Peyer's patch (tissue), 4 donors: Measurements from ENCODE around the gene MACROD2. TPM values are rescaled to one million over a fixed set of nuclear protein-coding genes. Genes with fewer than 3 reads are reported as not detected.

ENCODE experiments used
- DNase-seq, 3 donors: peaks; one replicate each; pipeline ENCODE4 v3.0.0-alpha.2; 2017 to 2019
- H3K27ac ChIP-seq, 4 donors: fragments of 200-600 bp; sonication (generic); one replicate each; pipeline ENCODE4 v1.5.1; 2016 to 2019
- H3K27me3 ChIP-seq, 2 donors: fragments of 200-600 bp; sonication (generic); one replicate each; pipeline ENCODE4 v1.5.1; 2019
- H3K36me3 ChIP-seq, 3 donors: fragments of 200-600 bp; sonication (generic); one replicate each; pipeline ENCODE4 v1.5.1; 2016 to 2019
- H3K4me1 ChIP-seq, 4 donors: fragments of 200-600 bp; sonication (generic); one replicate each; pipeline ENCODE4 v1.5.1; 2016 to 2019
- H3K4me3 ChIP-seq, 4 donors: fragments of 200-600 bp; sonication (generic); 1 replicate in 3 of 4; 2 replicates in 1 of 4; pipeline ENCODE4 v1.5.1; 2016 to 2019; ENCODE audit warnings: mild to moderate bottlenecking in 1 of 4
- H3K9me3 ChIP-seq, 4 donors: fragments of 200-600 bp; sonication (generic); one replicate each; pipeline ENCODE4 v1.5.1; 2016 to 2019; ENCODE audit warnings: mild to moderate bottlenecking in 1 of 4
- CTCF ChIP-seq, 6 experiments: fragments of 450-650 bp in 4 of 6; fragments of 200-600 bp in 2 of 6; sonication (generic) in 1 of 6; IDR thresholded peaks; one replicate each; pipeline ENCODE4 v1.5.1; 2017 to 2019; ENCODE audit warnings: antibody characterized with exemption in 6 of 6, mild to moderate bottlenecking in 3 of 6, moderate library complexity in 1 of 6
- POLR2A ChIP-seq, 2 donors: fragments of 450-650 bp; IDR thresholded peaks; one replicate each; pipeline ENCODE4 v1.5.1; 2017; ENCODE audit warnings: antibody characterized with exemption in 2 of 2, mild to moderate bottlenecking in 2 of 2, moderate library complexity in 2 of 2
- total RNA-seq, 4 donors: library from RNA; depleted of rRNA; stranded (reverse); fragments of >200 nt; gene quantifications; one replicate each; pipeline ENCODE4 v1.1.0, GENCODE V29; 2016

Gene MACROD2
- total RNA-seq, 4 donors from 2014 or later: 2.5 to 10.7 (median 6.5) TPM

GRCh38 chr20:15887387-15887786 is 1892.1 kb downstream of the MACROD2 start:
- no peak for DNase-seq
- no peak overlapping the region for H3K4me3 ChIP-seq
- H3K27ac ChIP-seq: no peak overlapping the region
- TF ChIP-seq CTCF (IDR thresholded peaks at IDR 0.05) (no peak), POLR2A (IDR thresholded peaks at IDR 0.05) (no peak)
- no peaks in the 10 kb centered on the region for H3K4me1 ChIP-seq
- no peaks in the 10 kb centered on the region for H3K9me3 ChIP-seq
- H3K36me3 ChIP-seq: no peaks in the 10 kb centered on the region
- no peaks in the 10 kb centered on the region for H3K27me3 ChIP-seq

GRCh38 chr20:15889061-15889460 is 1893.7 kb downstream of the MACROD2 start:
- H3K27me3 ChIP-seq: no peaks in the 10 kb centered on the region
- no peaks in the 10 kb centered on the region for H3K36me3 ChIP-seq
- H3K27ac ChIP-seq: no peak overlapping the region
- DNase-seq: no peak
- H3K4me1 ChIP-seq: no peaks in the 10 kb centered on the region
- no peak for TF ChIP-seq CTCF (IDR thresholded peaks at IDR 0.05)
- TF ChIP-seq POLR2A (IDR thresholded peaks at IDR 0.05): no peak
- H3K9me3 ChIP-seq: no peaks in the 10 kb centered on the region
- no peak overlapping the region for H3K4me3 ChIP-seq

GRCh38 chr20:15889514-15890256 is 1894.4 kb downstream of the MACROD2 start:
- no peaks in the 10 kb centered on the region for H3K27me3 ChIP-seq
- no peak overlapping the region for H3K27ac ChIP-seq
- no peaks in the 10 kb centered on the region for H3K36me3 ChIP-seq
- no peak for DNase-seq
- H3K9me3 ChIP-seq: no peaks in the 10 kb centered on the region
- TF ChIP-seq POLR2A (IDR thresholded peaks at IDR 0.05) (no peak), CTCF (IDR thresholded peaks at IDR 0.05) (no peak)
- H3K4me1 ChIP-seq: no peaks in the 10 kb centered on the region
- no peak overlapping the region for H3K4me3 ChIP-seq

- TF ChIP-seq POLR2A (IDR thresholded peaks at IDR 0.05) (no peak), CTCF (IDR thresholded peaks at IDR 0.05) (no peak)
- H3K9me3 ChIP-seq: no peaks in the 10 kb centered on the region
- H3K27ac ChIP-seq: no peak overlapping the region
- no peaks in the 10 kb centered on the region for H3K4me1 ChIP-seq
- H3K27me3 ChIP-seq: no peaks in the 10 kb centered on the region
- H3K36me3 ChIP-seq: no peaks in the 10 kb centered on the region
- H3K4me3 ChIP-seq: no peak overlapping the region
- DNase-seq: no peak
Observed at GRCh38 chr20:15890407-15890982, 1895.2 kb downstream of the MACROD2 start.

GRCh38 chr20:15895126-15895525 is 1899.8 kb downstream of the MACROD2 start:
- H3K4me3 ChIP-seq: no peak overlapping the region
- H3K9me3 ChIP-seq: no peaks in the 10 kb centered on the region
- H3K4me1 ChIP-seq: no peaks in the 10 kb centered on the region
- no peak for DNase-seq
- H3K27me3 ChIP-seq: no peaks in the 10 kb centered on the region
- TF ChIP-seq CTCF (IDR thresholded peaks at IDR 0.05) (no peak), POLR2A (IDR thresholded peaks at IDR 0.05) (no peak)
- H3K36me3 ChIP-seq: no peaks in the 10 kb centered on the region
- H3K27ac ChIP-seq: no peak overlapping the region
